Choroid plexus epithelial cell (primary cell): ENCODE results near the gene TCEAL8.

ENCODE experiments used
- DNase-seq: peaks from one replicate; pipeline ENCODE4 v3.0.0-alpha.2; 2010; ENCODE audit warnings: low read depth
- H3K4me3 ChIP-seq: 2 replicates; pipeline ENCODE4 v1.5.1; 2011; ENCODE audit warnings: low read depth, mild to moderate bottlenecking, control low read depth, low read length, moderate library complexity
- CTCF ChIP-seq: conservative IDR thresholded peaks from 2 replicates; pipeline ENCODE4 v1.5.1; 2011; ENCODE audit warnings: low read depth, mild to moderate bottlenecking, control low read depth, inconsistent platforms, low read length, moderate library complexity

Gene TCEAL8

GRCh38 chrX:103215425-103215991 is 39.4 kb downstream of the TCEAL8 start:
- H3K4me3 ChIP-seq = peak overlapping the region; percentile 72
- no peak for TF ChIP-seq CTCF
- no peak for DNase-seq

- peak within 1 kb of the TSS; percentile 72 for H3K4me3 ChIP-seq
- no peak for TF ChIP-seq CTCF
- peak; percentile 64 for DNase-seq
These were observed 40.0 kb downstream of the TCEAL8 start, which contains the start of gene BEX4 for GRCh38 chrX:103214870-103215424. BEX4 (plus strand) TSS chrX:103215108; CDS start chrX:103216154, 1,046 bp downstream.

- no peak overlapping the region for H3K4me3 ChIP-seq
- no peak for TF ChIP-seq CTCF
- DNase-seq = no peak
These were observed 42.1 kb downstream of the TCEAL8 start for GRCh38 chrX:103212749-103213457.

- DNase-seq = peak; percentile 65
- peak; percentile 65 for TF ChIP-seq CTCF
These were observed 43.8 kb downstream of the TCEAL8 start for GRCh38 chrX:103211012-103211715.

GRCh38 chrX:103210056-103210455 is 44.9 kb downstream of the TCEAL8 start:
- H3K4me3 ChIP-seq = no peak overlapping the region
- DNase-seq = no peak
- no peak for TF ChIP-seq CTCF

More at GRCh38 chrX:103211012-103211715, 43.8 kb downstream of the TCEAL8 start:
- no peak overlapping the region for H3K4me3 ChIP-seq
